Ovary (tissue), 3 donors: ENCODE results near the gene COX7B2.

ENCODE experiments used
- POLR2A ChIP-seq: fragments of 450-650 bp; IDR thresholded peaks from one replicate; pipeline ENCODE4 v1.6.1; 2017; ENCODE audit warnings: antibody characterized with exemption, mild to moderate bottlenecking, moderate library complexity
- TF ChIP-seq, protein P1 (sequence below), 3 donors: fragments of 450-650 bp in 2 of 3; fragments of 200-600 bp in 1 of 3; IDR thresholded peaks; one replicate each; pipeline versions ENCODE4 v1.5.1 to v1.8.0; 2016 to 2022; ENCODE audit warnings: antibody characterized with exemption in 3 of 3, mild to moderate bottlenecking in 1 of 3
- donor health status: DM: no; HTN: no; CAD: no.

DNA sequence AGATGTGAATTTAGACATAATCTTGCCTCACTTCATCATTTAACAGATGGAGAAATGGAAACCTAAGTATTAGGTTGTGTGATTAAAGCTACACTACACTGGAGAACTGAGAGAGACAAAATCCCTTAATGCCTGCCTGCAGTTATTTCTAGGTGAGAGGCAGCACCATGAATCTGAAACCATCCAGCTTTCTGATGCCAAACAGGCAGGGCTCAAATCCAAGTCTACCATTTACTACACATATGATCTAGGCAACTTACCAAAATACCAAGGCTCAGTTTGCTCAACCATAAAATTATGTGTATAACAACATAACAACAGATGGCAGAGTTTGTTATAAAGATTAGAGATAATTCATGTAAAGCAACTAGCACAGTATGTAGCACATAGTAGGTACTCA, 45.6 kb upstream of the COX7B2 start:
- no peak for TF ChIP-seq POLR2A
- TF ChIP-seq, protein P1, sequence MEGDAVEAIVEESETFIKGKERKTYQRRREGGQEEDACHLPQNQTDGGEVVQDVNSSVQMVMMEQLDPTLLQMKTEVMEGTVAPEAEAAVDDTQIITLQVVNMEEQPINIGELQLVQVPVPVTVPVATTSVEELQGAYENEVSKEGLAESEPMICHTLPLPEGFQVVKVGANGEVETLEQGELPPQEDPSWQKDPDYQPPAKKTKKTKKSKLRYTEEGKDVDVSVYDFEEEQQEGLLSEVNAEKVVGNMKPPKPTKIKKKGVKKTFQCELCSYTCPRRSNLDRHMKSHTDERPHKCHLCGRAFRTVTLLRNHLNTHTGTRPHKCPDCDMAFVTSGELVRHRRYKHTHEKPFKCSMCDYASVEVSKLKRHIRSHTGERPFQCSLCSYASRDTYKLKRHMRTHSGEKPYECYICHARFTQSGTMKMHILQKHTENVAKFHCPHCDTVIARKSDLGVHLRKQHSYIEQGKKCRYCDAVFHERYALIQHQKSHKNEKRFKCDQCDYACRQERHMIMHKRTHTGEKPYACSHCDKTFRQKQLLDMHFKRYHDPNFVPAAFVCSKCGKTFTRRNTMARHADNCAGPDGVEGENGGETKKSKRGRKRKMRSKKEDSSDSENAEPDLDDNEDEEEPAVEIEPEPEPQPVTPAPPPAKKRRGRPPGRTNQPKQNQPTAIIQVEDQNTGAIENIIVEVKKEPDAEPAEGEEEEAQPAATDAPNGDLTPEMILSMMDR (IDR thresholded peaks at IDR 0.05): no peak
